GM12875 (cell line): ENCODE results near the gene POGLUT3.
A peak's percentile ranks its signal among the peaks of the same experiment; 100 is the strongest.

Source experiments
- H3K4me3 ChIP-seq: one replicate; pipeline ENCODE4 v1.5.1; 2011; ENCODE audit warnings: low read depth, low read length, control low read depth
- TF ChIP-seq, protein P1 (sequence below): IDR thresholded peaks from 2 replicates; pipeline ENCODE4 v1.5.1; 2011; ENCODE audit warnings: low read depth, mild to moderate bottlenecking, control low read depth, inconsistent platforms, low read length, moderate library complexity, borderline replicate concordance; ENCODE audit not compliant: insufficient read depth

Gene POGLUT3

DNA sequence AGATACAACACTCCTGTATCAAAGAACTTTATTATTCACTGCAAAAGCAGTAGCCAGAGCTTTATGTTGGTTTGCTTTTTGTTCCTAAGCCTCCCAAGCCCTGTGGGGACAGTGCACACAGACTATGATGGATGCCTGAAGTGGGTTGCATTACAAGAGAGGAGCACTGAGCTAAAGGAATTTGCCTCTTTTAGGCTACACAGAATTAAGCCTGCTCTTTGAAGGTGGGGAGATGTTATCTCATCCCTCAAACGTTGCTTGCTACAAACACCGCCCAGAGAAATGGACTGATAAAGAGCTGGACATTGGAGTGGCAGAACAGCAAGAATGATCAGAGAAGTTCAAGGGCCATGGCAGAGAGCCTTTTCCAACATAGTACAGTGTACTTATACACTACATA lies 2.5 kb upstream of the POGLUT3 start:
- TF ChIP-seq, protein P1, sequence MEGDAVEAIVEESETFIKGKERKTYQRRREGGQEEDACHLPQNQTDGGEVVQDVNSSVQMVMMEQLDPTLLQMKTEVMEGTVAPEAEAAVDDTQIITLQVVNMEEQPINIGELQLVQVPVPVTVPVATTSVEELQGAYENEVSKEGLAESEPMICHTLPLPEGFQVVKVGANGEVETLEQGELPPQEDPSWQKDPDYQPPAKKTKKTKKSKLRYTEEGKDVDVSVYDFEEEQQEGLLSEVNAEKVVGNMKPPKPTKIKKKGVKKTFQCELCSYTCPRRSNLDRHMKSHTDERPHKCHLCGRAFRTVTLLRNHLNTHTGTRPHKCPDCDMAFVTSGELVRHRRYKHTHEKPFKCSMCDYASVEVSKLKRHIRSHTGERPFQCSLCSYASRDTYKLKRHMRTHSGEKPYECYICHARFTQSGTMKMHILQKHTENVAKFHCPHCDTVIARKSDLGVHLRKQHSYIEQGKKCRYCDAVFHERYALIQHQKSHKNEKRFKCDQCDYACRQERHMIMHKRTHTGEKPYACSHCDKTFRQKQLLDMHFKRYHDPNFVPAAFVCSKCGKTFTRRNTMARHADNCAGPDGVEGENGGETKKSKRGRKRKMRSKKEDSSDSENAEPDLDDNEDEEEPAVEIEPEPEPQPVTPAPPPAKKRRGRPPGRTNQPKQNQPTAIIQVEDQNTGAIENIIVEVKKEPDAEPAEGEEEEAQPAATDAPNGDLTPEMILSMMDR: no peak
- no peak overlapping the region for H3K4me3 ChIP-seq

DNA sequence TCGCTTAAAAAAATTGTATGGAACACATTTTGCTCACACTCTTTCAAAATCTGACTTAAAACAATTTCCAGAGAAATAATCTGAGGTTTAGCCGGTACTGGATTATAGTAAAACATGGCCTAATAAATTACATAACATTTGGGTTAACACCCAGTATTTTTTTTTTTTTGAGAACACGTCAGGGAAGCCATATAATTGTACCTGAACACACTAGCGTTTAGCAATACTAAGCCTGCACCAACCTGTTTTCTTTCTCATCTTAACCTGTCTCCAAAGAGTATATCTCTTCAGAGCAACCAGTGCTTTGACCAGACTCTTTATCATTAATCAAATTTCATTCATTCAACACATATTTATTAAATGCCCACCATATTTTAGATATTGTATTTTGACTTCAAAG lies 2.0 kb upstream of the POGLUT3 start:
- TF ChIP-seq, protein P1: no peak
- H3K4me3 ChIP-seq: no peak overlapping the region

DNA sequence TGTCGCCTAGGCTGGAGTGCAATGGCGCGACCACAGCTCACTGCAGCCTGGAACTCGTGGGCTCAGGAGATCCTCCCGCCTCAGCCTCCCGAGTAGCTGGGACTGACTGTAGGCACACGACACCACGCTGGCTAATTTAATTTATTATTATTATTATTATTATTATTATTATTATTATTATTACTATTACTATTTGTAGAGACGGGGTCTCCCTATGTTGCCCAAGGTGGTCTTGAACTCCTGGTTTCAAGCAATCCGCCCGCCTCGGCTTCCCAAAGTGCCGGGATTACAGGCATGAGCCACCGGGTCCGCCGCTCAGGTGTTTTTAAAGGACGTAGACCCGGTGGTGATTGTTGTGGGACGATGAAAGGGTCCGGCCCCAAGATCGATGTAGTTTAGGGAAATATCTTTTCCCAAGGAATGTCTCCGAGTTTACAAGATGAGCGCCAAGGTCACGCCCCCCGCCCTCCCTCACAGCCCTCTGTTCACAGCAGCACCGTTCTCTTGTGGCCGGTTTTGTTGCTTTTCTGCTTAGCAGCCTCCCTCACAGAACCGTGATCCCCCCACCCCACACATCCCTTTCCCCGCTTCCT lies 728 bp upstream of the POGLUT3 start:
- peak overlapping the region; percentile 65 for H3K4me3 ChIP-seq
- TF ChIP-seq, protein P1: no peak

DNA sequence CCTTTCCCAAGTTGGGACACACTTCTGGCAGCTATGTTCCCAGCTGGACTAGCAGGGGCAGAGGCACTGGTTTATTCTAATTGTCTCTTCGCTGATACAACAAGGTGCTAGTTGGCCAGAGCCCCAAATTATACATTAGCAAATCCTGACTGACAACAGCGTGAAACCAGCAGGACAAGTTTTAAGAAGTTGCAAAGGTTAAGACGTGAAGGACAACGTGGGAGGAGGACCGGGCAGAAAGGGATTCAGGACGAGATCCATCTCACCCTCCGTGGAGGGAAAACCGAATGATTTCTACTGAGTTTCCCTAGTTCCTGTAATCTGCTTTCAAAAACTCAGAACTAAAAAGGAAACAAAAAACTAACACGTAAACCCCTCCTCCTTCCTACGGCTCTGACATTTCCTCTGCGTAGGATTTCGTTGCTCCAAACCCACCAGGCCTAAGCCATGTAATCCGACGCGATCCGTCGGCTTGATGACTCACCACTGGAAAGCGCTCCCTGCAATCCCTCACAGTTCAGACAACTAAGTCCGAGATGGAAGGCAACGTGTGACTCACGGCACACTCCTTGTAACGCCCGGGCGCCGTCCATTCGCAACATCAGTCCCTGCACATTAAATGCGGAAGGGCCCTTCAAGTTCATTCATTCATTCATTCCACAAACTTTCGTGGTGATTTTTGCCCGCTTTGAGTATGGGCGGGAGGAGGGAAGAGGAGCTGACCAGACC lies 703 bp downstream of the POGLUT3 start:
- TF ChIP-seq, protein P1: no peak
- H3K4me3 ChIP-seq: peak overlapping the region; percentile 65

DNA sequence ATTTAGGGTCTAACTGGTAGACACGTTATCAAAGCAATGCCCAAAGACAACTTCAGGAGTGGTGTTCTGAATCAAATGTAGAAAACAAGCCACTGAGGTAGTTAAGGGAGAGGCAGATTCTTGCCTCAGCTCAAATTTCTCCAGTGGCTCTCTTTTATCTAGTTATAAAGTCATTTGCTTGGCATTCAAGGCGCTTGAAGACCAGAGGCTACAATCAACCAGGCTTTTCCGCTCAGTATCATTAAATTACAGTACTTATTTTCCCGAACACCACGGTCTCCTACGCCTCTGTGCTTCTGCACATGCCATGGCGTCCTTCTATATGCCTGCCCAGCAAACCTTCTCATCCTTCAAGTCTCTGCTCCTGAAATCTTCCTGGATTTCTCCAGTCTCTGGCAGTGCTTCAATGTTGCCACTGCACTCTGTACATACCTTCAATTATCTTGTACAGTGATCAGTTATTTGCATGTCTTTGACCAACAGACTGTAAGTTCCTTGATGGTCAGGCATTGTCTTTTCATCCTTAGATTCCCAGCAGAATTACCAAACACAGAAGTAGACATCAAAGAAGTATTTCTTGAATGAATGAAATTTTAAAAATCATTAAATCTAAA lies 1.4 kb downstream of the POGLUT3 start:
- TF ChIP-seq, protein P1: no peak
- H3K4me3 ChIP-seq: peak overlapping the region; percentile 65

DNA sequence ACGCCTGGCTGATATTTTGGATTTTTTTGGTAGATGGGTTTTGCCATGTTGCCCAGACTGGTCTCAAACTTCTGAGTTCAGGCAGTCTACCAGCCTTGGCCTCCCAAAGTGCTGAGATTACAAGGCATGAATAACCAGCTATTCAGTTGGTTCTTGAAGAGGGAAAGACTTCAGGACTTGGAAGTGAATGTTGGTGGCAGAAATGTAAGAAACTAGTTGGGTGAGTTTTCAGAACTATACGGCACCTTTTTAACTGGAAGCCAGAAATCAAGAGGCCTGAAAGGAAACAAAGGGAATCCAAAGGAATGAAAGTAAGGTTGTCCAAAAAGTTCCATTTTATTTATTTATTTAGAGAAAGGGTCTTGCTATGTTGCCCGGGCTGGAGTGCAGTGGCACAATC lies 2.9 kb downstream of the POGLUT3 start:
- H3K4me3 ChIP-seq: no peak overlapping the region
- TF ChIP-seq, protein P1: no peak

DNA sequence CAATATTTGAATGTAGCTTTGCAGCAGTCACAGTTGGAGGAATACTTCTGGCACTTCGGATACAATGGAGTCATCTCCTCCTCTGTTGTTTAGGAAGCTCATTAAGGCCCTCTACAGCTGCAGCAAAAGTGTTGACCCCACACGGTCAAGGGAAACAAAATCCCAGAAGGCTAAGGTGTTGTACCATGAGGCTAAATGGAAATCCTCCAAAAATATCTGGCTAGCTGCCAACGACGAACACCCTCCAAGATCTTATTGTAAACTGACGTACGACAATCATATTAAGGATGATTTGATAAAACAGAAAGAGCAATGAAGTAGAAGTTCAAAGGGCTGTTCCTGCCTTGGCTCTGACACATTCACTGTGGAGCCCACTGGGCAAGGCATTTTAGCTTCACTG lies 4.0 kb downstream of the POGLUT3 start:
- no peak overlapping the region for H3K4me3 ChIP-seq
- TF ChIP-seq, protein P1: no peak
